LNCaP clone FGC (cell line): ENCODE data around the gene RTN3.
A peak's percentile ranks its signal among the peaks of the same experiment; 100 is the strongest.

Source experiments
- DNase-seq: peaks from one replicate; pipeline ENCODE4 v3.0.0-alpha.2; 2011; ENCODE audit warnings: low read depth
- H3K4me3 ChIP-seq: 2 replicates; pipeline ENCODE4 v1.5.1; 2011; ENCODE audit warnings: mild to moderate bottlenecking, low read depth, low read length, control low read depth
- TF ChIP-seq, protein P1 (sequence below): IDR thresholded peaks from 2 replicates; pipeline ENCODE4 v1.5.1; 2012; ENCODE audit warnings: mild to moderate bottlenecking; ENCODE audit not compliant: control insufficient read depth, insufficient read depth; ENCODE audit errors: extremely low read depth

The RTN3 gene

DNA sequence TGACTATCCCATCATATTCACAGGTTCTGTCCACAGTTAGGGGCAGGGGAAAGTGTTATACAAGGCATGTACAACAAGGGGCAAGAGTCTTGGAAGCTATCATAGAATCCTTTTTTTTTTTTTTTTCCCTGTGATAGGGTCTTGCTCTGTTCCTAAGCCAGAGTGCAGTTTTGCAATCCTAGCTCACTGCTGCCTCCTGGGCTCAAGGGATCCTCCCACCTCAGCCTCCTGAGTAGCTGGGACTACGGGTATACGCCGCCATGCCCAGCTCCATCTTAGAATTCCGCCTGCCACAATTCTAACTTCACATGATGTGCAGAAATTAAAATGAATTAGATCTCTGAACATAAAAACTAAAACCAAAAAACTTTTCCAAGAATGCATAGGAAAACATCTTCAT, 55.6 kb downstream of the RTN3 start:
- H3K4me3 ChIP-seq = no peak overlapping the region
- TF ChIP-seq, protein P1, sequence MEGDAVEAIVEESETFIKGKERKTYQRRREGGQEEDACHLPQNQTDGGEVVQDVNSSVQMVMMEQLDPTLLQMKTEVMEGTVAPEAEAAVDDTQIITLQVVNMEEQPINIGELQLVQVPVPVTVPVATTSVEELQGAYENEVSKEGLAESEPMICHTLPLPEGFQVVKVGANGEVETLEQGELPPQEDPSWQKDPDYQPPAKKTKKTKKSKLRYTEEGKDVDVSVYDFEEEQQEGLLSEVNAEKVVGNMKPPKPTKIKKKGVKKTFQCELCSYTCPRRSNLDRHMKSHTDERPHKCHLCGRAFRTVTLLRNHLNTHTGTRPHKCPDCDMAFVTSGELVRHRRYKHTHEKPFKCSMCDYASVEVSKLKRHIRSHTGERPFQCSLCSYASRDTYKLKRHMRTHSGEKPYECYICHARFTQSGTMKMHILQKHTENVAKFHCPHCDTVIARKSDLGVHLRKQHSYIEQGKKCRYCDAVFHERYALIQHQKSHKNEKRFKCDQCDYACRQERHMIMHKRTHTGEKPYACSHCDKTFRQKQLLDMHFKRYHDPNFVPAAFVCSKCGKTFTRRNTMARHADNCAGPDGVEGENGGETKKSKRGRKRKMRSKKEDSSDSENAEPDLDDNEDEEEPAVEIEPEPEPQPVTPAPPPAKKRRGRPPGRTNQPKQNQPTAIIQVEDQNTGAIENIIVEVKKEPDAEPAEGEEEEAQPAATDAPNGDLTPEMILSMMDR = no peak
- no peak for DNase-seq

DNA sequence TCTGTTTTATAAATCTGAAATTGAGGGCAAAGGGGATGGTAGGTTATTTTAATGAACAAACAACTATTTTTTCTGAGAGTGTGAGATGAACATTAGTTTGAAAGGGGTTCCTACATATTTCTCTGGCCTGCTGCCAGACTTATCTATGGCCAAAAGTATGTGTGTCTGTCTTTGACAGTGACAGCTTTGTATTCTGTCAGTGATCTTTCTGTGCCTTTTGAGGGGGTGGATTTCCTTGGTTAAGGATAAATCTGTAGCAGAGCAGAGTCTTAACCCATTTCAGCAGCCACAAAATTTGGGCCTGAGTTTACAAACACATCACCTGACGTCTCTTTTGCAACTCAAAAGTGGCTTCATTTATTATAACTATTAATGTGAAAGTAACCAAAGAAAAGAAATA, 56.4 kb downstream of the RTN3 start:
- TF ChIP-seq, protein P1 = no peak
- DNase-seq = no peak
- H3K4me3 ChIP-seq = no peak overlapping the region

DNA sequence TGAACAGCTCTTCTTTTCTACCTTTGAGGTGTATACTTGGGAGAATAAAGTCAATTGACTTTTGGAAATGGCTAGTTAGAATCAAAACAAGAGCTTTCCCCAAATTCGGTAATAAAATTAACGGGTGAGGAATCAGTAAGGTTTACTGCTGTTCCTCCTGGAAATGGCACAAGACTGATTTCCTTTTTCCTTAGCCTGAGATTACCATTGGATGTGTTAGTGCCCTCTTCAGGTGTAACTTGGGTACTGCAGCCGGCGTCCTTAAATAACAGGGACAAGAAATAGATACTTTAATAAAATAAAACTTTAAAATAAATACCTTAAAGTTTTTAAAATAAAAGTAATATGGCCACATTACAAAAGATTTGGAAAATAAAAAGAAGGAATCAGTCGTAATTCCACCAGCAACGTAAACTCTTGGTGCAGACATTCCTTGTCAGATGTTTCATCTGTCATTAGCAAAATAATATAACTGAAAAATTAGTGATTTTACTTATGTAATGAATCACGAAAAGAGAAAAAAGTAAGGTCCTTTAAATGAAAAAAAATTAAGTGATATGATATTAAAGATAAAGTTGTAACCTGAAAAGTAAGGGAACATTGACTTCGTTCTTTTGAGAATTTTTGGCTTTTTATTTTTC, 57.5 kb downstream of the RTN3 start:
- DNase-seq = peak; percentile 56
- H3K4me3 ChIP-seq = no peak overlapping the region
- TF ChIP-seq, protein P1 = peak; percentile 86

DNA sequence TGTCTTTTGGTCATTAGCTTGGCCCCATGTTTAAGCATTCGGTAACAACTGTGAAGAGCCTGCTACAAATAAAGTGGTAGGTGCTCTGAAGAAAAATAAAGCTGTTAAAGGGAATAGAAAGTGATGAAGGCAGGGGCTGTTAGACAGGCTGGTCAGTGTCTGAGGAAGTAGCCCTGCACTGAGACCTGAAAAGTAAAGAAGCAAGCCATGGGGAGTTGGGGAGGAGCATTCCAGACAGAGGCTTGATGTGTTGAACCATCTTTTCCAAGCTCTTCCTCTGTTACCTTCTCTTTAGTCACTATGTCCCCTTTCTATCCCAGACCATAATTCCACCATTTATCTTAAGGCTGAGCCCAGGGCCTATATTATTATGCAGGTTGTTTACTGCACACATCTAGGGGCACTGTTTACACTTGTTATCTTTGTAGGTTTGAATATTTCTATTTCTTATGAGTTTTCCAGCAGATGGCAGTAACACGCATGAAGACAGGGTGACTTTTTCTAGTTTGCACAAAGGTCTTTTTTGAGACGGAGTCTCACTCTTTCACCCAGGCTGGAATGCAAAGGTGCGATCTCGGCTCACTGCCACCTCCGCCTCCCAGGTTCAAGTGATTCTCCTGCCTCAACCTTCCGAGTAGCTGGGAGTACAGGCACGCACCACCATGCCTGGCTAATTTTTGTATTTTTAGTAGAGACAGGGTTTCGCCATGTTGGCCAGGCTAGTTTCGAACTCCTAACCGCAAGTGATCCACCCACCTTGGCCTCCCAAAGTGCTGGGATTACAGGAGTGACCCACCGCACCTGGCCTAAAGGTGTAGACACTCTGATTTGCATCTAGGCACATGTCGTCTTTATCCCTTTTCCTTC, 64.2 kb downstream of the RTN3 start:
- TF ChIP-seq, protein P1 = peak; percentile 41
- no peak for DNase-seq
- H3K4me3 ChIP-seq = no peak overlapping the region

DNA sequence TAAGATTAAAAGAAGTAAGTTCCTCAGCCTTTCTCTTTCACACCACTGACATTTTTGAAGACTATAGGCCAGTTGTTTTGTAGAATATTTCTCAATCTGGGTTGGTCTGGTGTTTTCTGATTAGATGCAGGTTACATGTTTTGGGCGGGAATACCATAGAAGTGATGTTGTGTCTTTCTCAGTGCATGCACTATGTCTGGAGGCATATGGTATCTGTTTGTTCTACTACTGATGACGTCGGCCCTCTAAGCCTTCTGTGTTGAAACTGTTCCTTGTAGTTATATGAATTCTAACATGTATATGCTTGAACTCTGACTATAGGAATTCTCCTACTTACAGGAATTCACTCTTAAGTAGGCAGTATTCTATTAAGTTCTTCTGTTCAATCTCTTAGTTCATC, 65.7 kb downstream of the RTN3 start:
- no peak for DNase-seq
- H3K4me3 ChIP-seq = no peak overlapping the region
- TF ChIP-seq, protein P1 = no peak

DNA sequence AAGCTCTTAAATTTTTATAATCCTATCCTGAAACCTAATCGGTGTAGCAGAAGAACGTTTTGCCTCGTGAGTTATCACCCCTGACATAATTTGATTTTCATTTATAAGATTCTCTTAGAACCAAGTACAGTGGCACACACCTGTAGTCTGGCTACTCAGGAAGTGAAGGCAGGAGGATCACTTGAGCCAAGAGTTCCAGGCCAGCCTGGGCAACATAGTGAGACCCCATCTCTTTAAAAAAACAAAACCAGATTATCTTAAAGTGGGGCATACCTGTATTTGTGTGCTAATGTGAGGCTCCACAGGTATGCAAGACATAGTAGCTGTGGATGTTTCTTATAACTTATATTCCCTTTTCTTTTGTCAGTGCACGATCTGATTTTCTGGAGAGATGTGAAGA, 68.3 kb downstream of the RTN3 start:
- no peak for DNase-seq
- TF ChIP-seq, protein P1 = no peak
- H3K4me3 ChIP-seq = no peak overlapping the region
